Measurements from ENCODE around the gene PDE1A. TPM values are rescaled to one million over a fixed set of nuclear protein-coding genes. Genes with fewer than 3 reads are reported as not detected.

The PDE1A gene
- total and polyA plus RNA-seq, 8 donors = 0.58 to 33.6 (median 12.9) TPM; not detected in 1

DNA sequence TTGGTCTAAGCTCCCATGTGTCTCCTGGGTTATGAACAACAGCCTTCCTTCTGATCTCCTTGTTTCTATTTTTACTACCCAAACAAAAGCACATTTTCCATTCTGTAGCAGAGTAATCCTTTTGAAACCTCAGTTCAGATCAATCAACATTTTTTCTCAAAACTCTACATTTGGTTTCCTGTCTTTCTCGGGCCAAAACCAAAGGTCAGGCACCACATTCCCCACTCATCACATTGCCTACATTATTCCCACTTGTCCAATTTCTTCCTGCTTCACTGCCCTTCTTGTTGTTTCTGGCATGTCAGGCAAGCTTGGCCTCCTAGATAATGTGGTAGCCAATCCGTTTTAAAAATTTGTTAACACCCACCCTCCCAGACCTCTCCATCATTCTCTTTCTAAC is 244.4 kb downstream of the PDE1A start:
- Histone ChIP-seq H3K36me3 (peaks cover 0 to 4% (median 0%) of the 10 kb centered on the region in 4 donors), H3K4me1 (no peaks in the 10 kb centered on the region), H3K27ac (no peak overlapping the region), H3K4me3 (no peak overlapping the region), H3K27me3 (no peaks in the 10 kb centered on the region), H3K9me3 (peaks cover 0 to 8% (median 0%) of the 10 kb centered on the region in 4 donors)
- TF ChIP-seq POLR2AphosphoS5 (IDR thresholded peaks at IDR 0.05) = no peak
- TF ChIP-seq EP300 (IDR thresholded peaks at IDR 0.05) = no peak
- no peak for TF ChIP-seq POLR2A (IDR thresholded peaks at IDR 0.05)
- TF ChIP-seq, protein P1, sequence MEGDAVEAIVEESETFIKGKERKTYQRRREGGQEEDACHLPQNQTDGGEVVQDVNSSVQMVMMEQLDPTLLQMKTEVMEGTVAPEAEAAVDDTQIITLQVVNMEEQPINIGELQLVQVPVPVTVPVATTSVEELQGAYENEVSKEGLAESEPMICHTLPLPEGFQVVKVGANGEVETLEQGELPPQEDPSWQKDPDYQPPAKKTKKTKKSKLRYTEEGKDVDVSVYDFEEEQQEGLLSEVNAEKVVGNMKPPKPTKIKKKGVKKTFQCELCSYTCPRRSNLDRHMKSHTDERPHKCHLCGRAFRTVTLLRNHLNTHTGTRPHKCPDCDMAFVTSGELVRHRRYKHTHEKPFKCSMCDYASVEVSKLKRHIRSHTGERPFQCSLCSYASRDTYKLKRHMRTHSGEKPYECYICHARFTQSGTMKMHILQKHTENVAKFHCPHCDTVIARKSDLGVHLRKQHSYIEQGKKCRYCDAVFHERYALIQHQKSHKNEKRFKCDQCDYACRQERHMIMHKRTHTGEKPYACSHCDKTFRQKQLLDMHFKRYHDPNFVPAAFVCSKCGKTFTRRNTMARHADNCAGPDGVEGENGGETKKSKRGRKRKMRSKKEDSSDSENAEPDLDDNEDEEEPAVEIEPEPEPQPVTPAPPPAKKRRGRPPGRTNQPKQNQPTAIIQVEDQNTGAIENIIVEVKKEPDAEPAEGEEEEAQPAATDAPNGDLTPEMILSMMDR (IDR thresholded peaks at IDR 0.05) = no peak
- DNase-seq = no peak
- intact Hi-C loops (cut with DNase I; ENCODE audit: low total_unique reads) = no loop called here
- 65 to 75% (median 70%) methylated on average over 2 of the region's 2 CpGs for WGBS, 5 donors

DNA sequence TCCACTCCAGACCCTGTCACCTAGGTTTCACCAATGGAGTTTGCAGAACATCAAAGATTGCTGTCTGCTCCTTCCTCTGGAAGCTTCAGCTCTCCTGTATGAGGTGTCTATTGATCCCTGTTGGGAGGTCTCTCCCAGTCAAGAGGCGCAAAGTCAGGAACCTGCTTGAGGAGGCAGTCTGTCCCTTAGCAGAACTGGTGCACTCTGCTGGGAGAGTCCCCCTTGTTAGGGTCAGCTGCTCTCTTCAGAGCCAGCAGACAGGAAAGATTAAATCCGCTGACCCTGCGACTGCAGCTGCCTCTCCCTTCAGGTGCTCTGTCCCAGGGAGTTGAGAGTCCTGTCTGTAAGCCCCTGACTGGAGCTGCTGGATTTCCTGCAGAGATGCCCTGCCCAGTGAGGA is 245.5 kb downstream of the PDE1A start:
- H3K9me3 ChIP-seq = peaks cover 0 to 8% (median 0%) of the 10 kb centered on the region in 4 donors
- no peak overlapping the region for H3K27ac ChIP-seq
- peaks cover 0 to 4% (median 0%) of the 10 kb centered on the region in 4 donors for H3K36me3 ChIP-seq
- H3K4me1 ChIP-seq = no peaks in the 10 kb centered on the region
- intact Hi-C loops (cut with DNase I; ENCODE audit: low total_unique reads) = no loop called here
- no peak overlapping the region for H3K4me3 ChIP-seq
- no peak for DNase-seq
- TF ChIP-seq POLR2AphosphoS5 (IDR thresholded peaks at IDR 0.05) (no peak), POLR2A (IDR thresholded peaks at IDR 0.05) (no peak), EP300 (IDR thresholded peaks at IDR 0.05) (no peak)
- TF ChIP-seq, protein P1 (IDR thresholded peaks at IDR 0.05) = no peak
- 70 to 100% (median 79%) methylated on average over 1 to 3 of the region's 3 CpGs for WGBS, 5 donors
- no peaks in the 10 kb centered on the region for H3K27me3 ChIP-seq

DNA sequence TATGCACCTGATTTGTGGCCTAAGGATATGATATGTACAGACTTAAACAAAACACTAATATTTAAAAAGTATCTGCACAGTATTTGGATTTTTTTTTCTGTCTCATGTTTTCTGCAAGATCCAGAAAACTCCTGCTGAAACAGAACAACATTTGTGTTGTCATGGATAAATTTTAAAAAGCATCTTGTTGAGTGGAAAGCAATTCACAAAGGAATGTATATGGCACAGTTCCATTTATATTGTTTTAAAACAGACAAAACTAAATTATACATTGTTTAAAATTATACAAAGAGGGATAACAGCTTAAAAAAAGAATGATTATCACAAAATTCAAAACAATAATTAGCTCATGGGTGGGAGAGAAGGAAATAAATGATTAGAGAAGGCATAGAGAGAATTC is 247.7 kb downstream of the PDE1A start:
- TF ChIP-seq EP300 (IDR thresholded peaks at IDR 0.05) = no peak
- TF ChIP-seq, protein P1 (IDR thresholded peaks at IDR 0.05) = no peak
- no peak for TF ChIP-seq POLR2AphosphoS5 (IDR thresholded peaks at IDR 0.05)
- no peak for TF ChIP-seq POLR2A (IDR thresholded peaks at IDR 0.05)
- Histone ChIP-seq H3K9me3 (peaks cover 0 to 8% (median 0%) of the 10 kb centered on the region in 4 donors), H3K27me3 (no peaks in the 10 kb centered on the region), H3K36me3 (no peaks in the 10 kb centered on the region), H3K4me3 (no peak overlapping the region), H3K4me1 (no peaks in the 10 kb centered on the region), H3K27ac (no peak overlapping the region)
- intact Hi-C loops (cut with DNase I; ENCODE audit: low total_unique reads) = no loop called here
- DNase-seq = no peak

DNA sequence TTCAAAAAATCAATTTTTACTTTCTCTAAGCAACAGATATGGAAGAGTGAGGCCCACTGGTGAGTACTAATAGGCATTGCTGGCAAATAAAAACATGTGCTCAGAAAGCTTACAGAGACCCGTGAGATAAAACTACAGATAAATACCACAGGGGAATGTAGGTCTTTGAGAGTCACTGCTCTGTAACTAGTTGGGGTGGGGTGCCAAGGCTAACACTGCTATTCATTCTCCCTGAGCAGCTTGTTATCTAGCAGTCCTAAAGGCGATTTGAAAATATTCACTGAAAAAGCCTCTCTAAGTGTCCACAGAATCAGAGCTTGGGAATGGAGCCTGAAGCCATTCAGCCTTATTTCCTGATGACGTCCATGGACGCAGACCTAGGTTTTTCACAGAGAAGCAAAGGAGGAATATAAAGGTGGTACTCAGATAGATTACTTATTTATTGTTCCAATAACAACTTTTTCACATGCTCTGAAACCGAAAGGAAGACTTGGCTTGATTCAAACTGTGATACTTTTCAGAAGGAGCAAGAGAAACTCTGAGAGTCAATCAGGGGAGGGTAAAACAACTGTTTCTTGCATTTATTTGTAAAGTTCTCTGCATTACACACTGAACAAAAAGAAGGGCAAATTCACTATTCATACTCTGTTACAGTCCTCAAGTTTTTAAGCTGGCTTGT is 252.8 kb downstream of the PDE1A start:
- no peaks in the 10 kb centered on the region for H3K27me3 ChIP-seq
- intact Hi-C loops (cut with DNase I; ENCODE audit: low total_unique reads) = no loop called here
- WGBS, 5 donors = 28 to 47% (median 35%) methylated on average over 5 of the region's 5 CpGs
- H3K27ac ChIP-seq = no peak overlapping the region
- peak in 1 of 2 donors; percentile 9 for DNase-seq
- no peaks in the 10 kb centered on the region for H3K9me3 ChIP-seq
- no peak overlapping the region for H3K4me3 ChIP-seq
- TF ChIP-seq POLR2AphosphoS5 (IDR thresholded peaks at IDR 0.05) = no peak
- no peak for TF ChIP-seq EP300 (IDR thresholded peaks at IDR 0.05)
- no peaks in the 10 kb centered on the region for H3K36me3 ChIP-seq
- H3K4me1 ChIP-seq = no peaks in the 10 kb centered on the region

DNA sequence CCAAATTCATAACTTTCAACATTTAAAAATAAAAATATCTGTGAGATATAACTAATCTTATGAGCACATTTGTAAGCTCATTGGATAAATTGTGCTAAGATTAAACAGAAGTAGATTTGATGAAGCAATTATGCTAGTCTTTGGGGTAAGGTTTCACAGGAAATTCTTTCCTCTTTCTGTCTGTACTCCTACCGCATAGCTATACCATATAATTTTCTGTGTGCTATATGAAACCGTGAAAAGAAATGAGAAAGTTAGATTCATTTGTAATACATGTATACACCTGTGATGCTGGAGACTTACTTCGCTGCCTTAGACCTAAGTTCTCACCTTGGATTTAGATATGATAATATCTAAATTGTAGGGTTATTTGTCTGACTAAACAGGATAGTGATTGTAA is 256.5 kb downstream of the PDE1A start:
- Histone ChIP-seq H3K27ac (no peak overlapping the region), H3K4me1 (no peaks in the 10 kb centered on the region), H3K9me3 (no peaks in the 10 kb centered on the region), H3K4me3 (no peak overlapping the region), H3K27me3 (no peaks in the 10 kb centered on the region), H3K36me3 (no peaks in the 10 kb centered on the region)
- TF ChIP-seq, protein P1 (IDR thresholded peaks at IDR 0.05) = no peak
- TF ChIP-seq POLR2AphosphoS5 (IDR thresholded peaks at IDR 0.05) (no peak), POLR2A (IDR thresholded peaks at IDR 0.05) (no peak), EP300 (IDR thresholded peaks at IDR 0.05) (no peak)
- intact Hi-C loops (cut with DNase I; ENCODE audit: low total_unique reads) = no loop called here
- no peak for DNase-seq
- 86 to 93% (median 92%) methylated on average over 3 of the region's 3 CpGs for WGBS, 5 donors

All from stomach (tissue), 9 donors.